GM13977 (cell line): Measurements from ENCODE around the gene CLIC4.
"Not testable (repeated sequence)": the region's sequence is repeated elsewhere in the genome, so short reads cannot be mapped to it uniquely, and the experiment has no call there.

Source experiments
- DNase-seq: peaks from one replicate; pipeline ENCODE4 v3.0.0; 2012; ENCODE audit warnings: low spot score
- CTCF ChIP-seq: IDR thresholded peaks from 2 replicates; pipeline ENCODE4 v1.5.1; 2012; ENCODE audit warnings: mild to moderate bottlenecking, control low read depth; ENCODE audit not compliant: insufficient read depth; ENCODE audit errors: extremely low read depth, missing control alignments
- in situ Hi-C: fragments of 300-500 bp; cut with MboI; formaldehyde crosslinking; loops from one replicate; pipeline ENCODE4 v1.12.0; 2022; ENCODE audit warnings: low sequenced_read_pairs, low pct_unique_long_range_greater_than_20kb, mixed read lengths, inconsistent platforms; ENCODE audit not compliant: unreplicated experiment

CLIC4 gene

DNA sequence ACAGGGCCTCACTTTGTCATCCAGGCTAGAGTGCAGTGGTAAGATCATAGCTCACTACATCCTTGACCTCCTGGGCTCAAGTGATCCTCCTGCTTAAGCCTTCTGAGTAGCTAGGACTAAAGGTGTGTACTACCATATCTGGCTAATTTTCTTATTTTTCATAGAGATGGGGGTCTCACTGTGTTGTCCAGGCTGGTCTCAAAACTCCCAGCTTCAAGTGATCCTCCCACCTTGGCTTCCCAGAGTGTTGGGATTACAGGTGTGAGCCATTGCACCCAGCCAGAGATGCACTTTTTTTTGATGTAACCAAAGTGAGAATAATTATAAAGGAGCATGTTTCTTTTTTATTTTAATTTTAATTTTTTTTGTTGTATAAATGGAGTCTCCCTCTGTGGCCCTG is 28.4 kb downstream of the CLIC4 start:
- in situ Hi-C loops: no loop called here
- no peak for DNase-seq
- no peak for TF ChIP-seq CTCF

- DNase-seq: no peak
- TF ChIP-seq CTCF: no peak
- in situ Hi-C loops: no loop called here
These were observed 30.1 kb downstream of the CLIC4 start for GRCh38 chr1:24775348-24775747.

DNA sequence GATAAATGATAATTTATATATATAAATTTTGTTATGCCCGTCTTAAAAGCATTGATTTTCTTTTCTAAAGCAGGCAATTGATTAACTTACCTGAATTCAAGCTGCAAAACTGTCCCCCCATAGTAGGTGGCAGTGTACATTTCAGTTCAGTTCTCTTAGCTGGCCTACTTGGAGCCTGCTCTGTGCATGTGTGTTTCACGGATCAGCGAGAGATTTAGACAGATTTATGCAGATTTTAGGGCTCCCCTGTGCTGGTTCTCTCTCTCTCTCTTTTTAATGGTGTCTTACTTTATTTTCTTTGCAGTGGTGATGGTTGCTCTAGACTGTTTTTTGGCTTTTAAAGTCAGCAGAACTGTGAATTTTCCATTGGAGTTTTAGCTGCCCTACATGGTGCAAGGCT is 30.7 kb downstream of the CLIC4 start:
- in situ Hi-C loops: no loop called here
- TF ChIP-seq CTCF: no peak
- no peak for DNase-seq

DNA sequence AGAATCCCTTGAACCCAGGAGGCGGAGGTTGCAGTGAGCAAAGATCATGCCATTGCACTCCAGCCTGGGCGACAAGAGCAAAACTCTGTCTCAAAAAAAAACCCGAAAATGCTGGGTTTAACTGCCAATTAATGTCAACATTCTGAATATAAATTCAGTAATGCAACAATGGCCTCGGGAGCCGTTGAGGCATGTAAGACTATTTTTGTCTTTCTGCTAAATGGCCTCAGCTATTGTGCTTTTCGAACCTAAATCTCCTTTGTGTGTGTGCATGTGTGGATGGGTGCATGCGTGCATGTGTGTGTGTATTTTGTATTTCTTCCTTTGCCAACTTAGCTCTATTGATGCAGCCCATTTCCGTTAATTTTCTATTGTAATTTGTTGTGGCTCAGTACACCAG is 31.6 kb downstream of the CLIC4 start:
- in situ Hi-C loops: no loop called here
- TF ChIP-seq CTCF: no peak
- DNase-seq: no peak

GRCh38 chr1:24778141-24778540 is 32.9 kb downstream of the CLIC4 start:
- in situ Hi-C loops: no loop called here
- no peak for DNase-seq

DNA sequence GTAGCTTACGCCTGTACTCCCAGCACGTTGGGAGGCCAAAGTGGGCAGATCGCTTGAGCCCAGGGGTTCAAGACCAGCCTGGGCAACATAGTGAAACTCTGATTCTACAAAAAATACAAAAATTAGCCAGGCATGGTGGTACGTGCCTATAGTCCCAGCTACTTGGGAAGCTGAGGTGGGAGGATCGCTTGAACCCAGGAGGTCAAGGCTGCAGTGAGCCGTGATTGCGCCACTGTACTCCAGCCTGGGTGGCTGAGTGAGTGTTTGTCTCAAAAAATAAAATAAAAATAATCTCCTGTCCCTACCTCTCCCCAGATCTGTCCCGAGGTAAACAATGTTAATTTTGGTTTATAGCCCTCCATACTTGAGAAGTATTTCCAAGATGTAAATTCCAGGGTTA is 34.0 kb downstream of the CLIC4 start:
- DNase-seq, in situ Hi-C loops: not testable (repeated sequence)

More at GRCh38 chr1:24778141-24778540, 32.9 kb downstream of the CLIC4 start:
- no peak for TF ChIP-seq CTCF

GRCh38 chr1:24779689-24780464 is 34.6 kb downstream of the CLIC4 start:
- no peak for DNase-seq
- no peak for TF ChIP-seq CTCF
- in situ Hi-C loops: no loop called here

GRCh38 chr1:24780626-24781025 is 35.4 kb downstream of the CLIC4 start:
- in situ Hi-C loops, DNase-seq: not testable (repeated sequence)
